Osteocyte (in vitro differentiated cells): Measurements from ENCODE around the gene TRAP1. TPM values are rescaled to one million over a fixed set of nuclear protein-coding genes. Genes with fewer than 3 reads are reported as not detected.

ENCODE experiments used
- DNase-seq: peaks from one replicate; pipeline ENCODE4 v3.0.0; 2021; ENCODE audit warnings: mixed read lengths; ENCODE audit not compliant: unreplicated experiment; ENCODE audit errors: extremely low spot score
- H3K27ac Mint-ChIP-seq: one replicate; pipeline ENCODE4 v1.8.0; 2021; ENCODE audit warnings: mild to moderate bottlenecking, mixed read lengths; ENCODE audit not compliant: unreplicated experiment
- H3K27me3 Mint-ChIP-seq: one replicate; pipeline ENCODE4 v1.8.0; 2021; ENCODE audit warnings: mixed read lengths; ENCODE audit not compliant: unreplicated experiment
- H3K36me3 Mint-ChIP-seq: one replicate; pipeline ENCODE4 v1.8.0; 2021; ENCODE audit warnings: mixed read lengths; ENCODE audit not compliant: unreplicated experiment
- H3K4me1 Mint-ChIP-seq: one replicate; pipeline ENCODE4 v1.8.0; 2021; ENCODE audit warnings: mixed read lengths; ENCODE audit not compliant: unreplicated experiment
- H3K4me3 Mint-ChIP-seq: one replicate; pipeline ENCODE4 v1.8.0; 2021; ENCODE audit warnings: mild to moderate bottlenecking, moderate library complexity, mixed read lengths; ENCODE audit not compliant: unreplicated experiment
- H3K9me3 Mint-ChIP-seq: one replicate; pipeline ENCODE4 v1.8.0; 2021; ENCODE audit warnings: mixed read lengths; ENCODE audit not compliant: unreplicated experiment
- total RNA-seq: library from RNA; stranded (reverse); gene quantifications from 2 replicates; pipeline ENCODE4 v1.2.1, GENCODE V29; 2021
- TF ChIP-seq, protein P1 (sequence below): fragments of 200-600 bp; sonication (generic); IDR thresholded peaks from 2 replicates; pipeline ENCODE4 v1.5.0; 2021; ENCODE audit warnings: antibody characterized with exemption, mild to moderate bottlenecking, moderate library complexity

Gene TRAP1
- total RNA-seq, 1 donor from 2014 or later = 81.9 TPM

DNA sequence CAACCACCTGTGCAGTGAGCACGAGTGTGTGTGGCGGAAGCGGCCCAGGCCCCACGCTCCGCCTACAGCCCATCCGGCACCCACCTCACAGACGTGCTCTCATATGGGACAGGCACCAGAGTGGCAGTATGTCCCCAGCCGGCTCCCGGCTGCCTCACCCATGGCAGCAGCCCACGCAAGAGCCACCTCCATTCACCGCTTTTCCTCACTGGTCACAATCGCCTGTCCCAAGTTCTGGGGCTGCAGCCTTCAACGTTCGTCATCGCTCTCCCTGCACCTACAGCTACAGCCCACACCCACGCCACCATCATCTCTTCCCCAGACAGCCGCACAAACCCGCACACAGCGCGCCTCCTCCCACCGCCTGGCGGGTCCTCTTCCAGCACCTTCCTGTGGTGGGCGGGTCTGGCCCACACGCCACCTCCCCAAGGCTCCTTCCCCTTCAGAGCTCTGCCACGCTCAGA, 17.5 kb upstream of the TRAP1 start:
- Mint-ChIP-seq H3K9me3 (no peaks in the 10 kb centered on the region), H3K4me3 (no peak overlapping the region), H3K27me3 (no peaks in the 10 kb centered on the region), H3K4me1 (no peaks in the 10 kb centered on the region), H3K36me3 (peaks cover 70% of the 10 kb centered on the region), H3K27ac (no peak overlapping the region)
- TF ChIP-seq, protein P1, sequence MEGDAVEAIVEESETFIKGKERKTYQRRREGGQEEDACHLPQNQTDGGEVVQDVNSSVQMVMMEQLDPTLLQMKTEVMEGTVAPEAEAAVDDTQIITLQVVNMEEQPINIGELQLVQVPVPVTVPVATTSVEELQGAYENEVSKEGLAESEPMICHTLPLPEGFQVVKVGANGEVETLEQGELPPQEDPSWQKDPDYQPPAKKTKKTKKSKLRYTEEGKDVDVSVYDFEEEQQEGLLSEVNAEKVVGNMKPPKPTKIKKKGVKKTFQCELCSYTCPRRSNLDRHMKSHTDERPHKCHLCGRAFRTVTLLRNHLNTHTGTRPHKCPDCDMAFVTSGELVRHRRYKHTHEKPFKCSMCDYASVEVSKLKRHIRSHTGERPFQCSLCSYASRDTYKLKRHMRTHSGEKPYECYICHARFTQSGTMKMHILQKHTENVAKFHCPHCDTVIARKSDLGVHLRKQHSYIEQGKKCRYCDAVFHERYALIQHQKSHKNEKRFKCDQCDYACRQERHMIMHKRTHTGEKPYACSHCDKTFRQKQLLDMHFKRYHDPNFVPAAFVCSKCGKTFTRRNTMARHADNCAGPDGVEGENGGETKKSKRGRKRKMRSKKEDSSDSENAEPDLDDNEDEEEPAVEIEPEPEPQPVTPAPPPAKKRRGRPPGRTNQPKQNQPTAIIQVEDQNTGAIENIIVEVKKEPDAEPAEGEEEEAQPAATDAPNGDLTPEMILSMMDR = no peak
- DNase-seq = no peak

DNA sequence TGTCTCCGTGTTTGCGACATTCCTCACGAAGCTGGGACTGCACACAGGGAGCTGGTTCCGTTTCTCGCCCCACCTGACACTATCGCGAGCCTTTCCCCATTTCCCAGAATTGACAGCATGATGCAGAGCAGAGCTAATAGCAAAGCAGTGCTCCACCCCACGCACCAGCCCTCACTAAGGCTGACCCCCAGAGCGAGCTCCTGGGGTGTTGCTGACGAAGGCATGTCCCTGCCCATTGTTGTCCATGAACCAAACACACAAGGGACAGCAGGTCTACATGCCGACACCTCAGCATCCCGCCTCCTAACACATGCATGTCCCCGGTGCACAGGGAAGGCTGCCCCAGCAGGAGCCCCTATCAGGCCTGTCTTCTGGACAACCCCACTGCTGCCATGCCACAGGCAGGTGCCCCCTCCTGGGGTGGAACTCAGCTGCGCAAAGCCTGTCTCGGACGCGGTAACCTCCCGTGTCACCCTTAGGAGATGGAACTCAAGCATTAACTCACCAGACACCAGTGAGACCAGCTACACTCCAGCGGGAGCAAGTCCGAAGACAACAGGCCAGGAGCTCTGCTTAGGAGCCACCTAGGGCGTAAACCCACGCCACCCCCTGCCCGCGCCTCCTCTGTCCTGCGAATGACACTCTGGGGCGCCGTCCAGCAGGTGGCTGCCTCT, 16.9 kb upstream of the TRAP1 start:
- no peaks in the 10 kb centered on the region for H3K27me3 Mint-ChIP-seq
- no peak for DNase-seq
- peak overlapping the region; percentile 27 for H3K27ac Mint-ChIP-seq
- H3K36me3 Mint-ChIP-seq = peaks cover 70% of the 10 kb centered on the region
- H3K9me3 Mint-ChIP-seq = no peaks in the 10 kb centered on the region
- H3K4me3 Mint-ChIP-seq = no peak overlapping the region
- H3K4me1 Mint-ChIP-seq = no peaks in the 10 kb centered on the region
- TF ChIP-seq, protein P1 = no peak

DNA sequence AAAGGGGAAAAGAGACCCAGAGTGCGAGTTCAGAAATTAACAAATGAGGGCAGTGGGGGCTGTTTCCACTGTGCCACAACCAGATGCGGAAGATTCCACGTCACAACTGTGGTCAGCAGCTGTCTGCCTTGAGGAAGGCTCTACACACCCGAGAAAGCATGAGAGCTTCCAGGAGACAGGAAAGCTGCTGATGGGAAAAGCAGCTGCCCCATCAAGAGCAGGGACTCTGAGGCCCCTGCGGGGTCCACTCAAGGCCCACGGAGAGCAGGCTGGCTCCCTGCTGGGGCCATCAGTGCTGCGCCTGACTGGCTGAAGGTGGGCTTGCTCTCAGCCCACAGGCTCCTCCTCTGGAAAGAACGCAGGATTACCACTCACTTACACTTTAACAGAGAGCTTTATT, 14.8 kb upstream of the TRAP1 start:
- H3K9me3 Mint-ChIP-seq = no peaks in the 10 kb centered on the region
- no peak overlapping the region for H3K4me3 Mint-ChIP-seq
- DNase-seq = no peak
- no peak overlapping the region for H3K27ac Mint-ChIP-seq
- peaks cover 65% of the 10 kb centered on the region for H3K36me3 Mint-ChIP-seq
- TF ChIP-seq, protein P1 = no peak
- H3K4me1 Mint-ChIP-seq = no peaks in the 10 kb centered on the region
- H3K27me3 Mint-ChIP-seq = no peaks in the 10 kb centered on the region

DNA sequence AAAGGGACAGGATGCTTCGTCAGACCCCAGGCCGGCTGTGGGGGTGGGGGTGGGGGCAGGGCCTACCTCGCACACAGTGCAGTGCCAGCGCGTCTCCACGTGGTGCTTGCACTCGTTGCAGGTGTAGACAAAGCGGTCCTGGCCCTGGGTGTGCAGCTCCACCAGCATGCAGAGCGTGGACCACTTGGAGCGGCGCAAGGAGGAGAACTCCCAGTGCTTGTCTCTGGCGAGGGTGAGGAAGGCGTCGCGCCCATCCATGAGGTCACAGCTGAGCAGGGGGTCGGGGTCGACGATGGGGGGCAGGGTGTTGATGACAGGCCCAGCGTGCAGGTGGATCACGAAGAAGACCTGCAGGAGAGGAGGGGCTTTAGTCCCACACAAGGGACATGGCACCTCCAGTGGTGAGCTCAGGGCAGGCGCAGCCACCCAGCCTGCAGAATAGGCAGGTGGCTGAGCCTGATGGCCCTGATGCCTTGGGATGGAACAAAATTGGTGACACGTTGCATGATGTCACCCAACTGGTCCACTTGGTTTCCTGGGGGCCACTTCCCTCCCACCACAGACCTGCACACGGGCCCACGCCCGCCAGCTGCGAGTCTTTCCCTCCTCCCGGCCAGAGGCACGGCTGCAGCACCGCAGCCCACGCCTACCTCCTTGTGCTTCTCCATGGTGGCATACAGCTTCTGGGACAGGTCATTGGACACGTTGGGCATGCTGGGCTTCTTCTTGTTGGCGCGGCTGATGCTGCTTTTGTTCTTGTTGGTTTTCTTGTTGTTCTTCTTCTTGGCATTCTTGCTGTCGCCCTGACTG, 14.0 kb upstream of the TRAP1 start:
- Mint-ChIP-seq H3K9me3 (no peaks in the 10 kb centered on the region), H3K4me3 (no peak overlapping the region), H3K27me3 (no peaks in the 10 kb centered on the region), H3K27ac (peak overlapping the region; percentile 14), H3K4me1 (no peaks in the 10 kb centered on the region), H3K36me3 (peaks cover 59% of the 10 kb centered on the region)
- DNase-seq = no peak
- TF ChIP-seq, protein P1 = no peak
